Uterus (tissue), 2 donors: ENCODE measurements around the gene ATP7B.

ENCODE experiments used
- POLR2A ChIP-seq, 2 donors: fragments of 450-650 bp; IDR thresholded peaks; one replicate each; pipeline ENCODE4 v1.6.1; 2016; ENCODE audit warnings: antibody characterized with exemption in 2 of 2, mild to moderate bottlenecking in 1 of 2, moderate library complexity in 1 of 2
- TF ChIP-seq, protein P1 (sequence below), 4 experiments: fragments of 200-600 bp in 2 of 4; fragments of 450-650 bp in 2 of 4; sonication (generic) in 2 of 4; IDR thresholded peaks; one replicate each; pipeline ENCODE4 v1.5.1; 2016 to 2019; ENCODE audit warnings: antibody characterized with exemption in 4 of 4, mild to moderate bottlenecking in 2 of 4, moderate library complexity in 1 of 4

DNA sequence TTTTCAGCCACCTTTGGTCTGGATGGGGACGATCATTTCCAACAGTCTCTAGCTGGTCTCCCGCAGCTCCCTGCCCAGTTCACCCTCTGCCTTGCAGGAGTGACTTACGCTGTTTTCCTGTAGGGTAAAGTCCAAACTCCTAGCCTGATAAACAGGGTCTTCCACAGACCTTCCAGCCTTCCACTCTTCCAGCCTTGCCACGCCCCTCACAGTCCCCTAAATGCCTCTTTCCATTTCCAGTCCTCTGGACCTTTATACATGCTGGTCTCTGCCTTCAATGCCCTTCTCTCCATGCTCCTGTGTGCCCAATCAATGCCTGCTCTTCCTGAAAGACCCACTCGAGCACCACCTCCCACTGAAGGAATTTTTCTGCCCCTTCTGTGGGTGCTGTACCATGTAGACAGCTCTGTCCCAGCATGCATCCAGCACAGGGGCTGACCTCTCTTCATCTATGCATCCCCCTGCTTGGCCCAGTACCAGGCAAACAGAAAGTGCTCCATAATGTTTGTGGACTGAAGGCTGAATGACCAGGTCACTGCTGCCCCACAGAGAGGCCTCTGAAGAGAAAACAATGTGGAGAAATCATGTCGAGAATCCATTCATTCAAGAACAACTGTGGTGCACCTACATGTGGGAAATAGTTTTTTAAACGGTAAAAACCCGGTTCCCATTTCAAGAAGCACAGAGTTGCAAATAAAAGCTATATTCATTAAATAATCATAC, 4.6 kb downstream of the ATP7B start:
- TF ChIP-seq, protein P1, sequence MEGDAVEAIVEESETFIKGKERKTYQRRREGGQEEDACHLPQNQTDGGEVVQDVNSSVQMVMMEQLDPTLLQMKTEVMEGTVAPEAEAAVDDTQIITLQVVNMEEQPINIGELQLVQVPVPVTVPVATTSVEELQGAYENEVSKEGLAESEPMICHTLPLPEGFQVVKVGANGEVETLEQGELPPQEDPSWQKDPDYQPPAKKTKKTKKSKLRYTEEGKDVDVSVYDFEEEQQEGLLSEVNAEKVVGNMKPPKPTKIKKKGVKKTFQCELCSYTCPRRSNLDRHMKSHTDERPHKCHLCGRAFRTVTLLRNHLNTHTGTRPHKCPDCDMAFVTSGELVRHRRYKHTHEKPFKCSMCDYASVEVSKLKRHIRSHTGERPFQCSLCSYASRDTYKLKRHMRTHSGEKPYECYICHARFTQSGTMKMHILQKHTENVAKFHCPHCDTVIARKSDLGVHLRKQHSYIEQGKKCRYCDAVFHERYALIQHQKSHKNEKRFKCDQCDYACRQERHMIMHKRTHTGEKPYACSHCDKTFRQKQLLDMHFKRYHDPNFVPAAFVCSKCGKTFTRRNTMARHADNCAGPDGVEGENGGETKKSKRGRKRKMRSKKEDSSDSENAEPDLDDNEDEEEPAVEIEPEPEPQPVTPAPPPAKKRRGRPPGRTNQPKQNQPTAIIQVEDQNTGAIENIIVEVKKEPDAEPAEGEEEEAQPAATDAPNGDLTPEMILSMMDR (IDR thresholded peaks at IDR 0.05): no peak
- no peak for TF ChIP-seq POLR2A (IDR thresholded peaks at IDR 0.05)
